ENCODE results near the gene CCNI2. TPM values are rescaled to one million over a fixed set of nuclear protein-coding genes. Genes with fewer than 3 reads are reported as not detected.

CCNI2 gene
- total and polyA plus RNA-seq, 9 of the 15 experiments (the other 6 are each of a cell fraction or from before 2014, with no cell fraction given), result 0.05 to 1.7 (median 0.81) TPM; not detected in 5

DNA sequence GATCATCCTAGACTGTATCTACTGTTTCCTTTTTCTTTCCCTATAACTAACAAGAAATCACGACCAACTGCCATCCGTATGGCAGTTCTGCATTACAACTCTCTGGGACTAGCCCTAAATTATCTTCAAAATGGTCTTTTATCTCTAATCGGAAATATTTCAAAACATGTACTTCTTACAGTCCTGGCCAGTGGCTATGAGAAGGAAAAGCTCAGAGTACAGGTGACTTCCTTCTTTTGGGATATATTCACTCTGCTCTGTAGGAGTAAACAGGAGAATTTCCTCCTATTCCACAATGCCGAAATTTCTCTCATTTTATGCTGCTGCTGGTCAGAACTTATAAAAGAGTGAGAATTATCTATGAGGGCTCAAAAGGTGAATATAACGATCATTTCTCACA lies 31.6 kb downstream of the CCNI2 start:
- Histone ChIP-seq H3K27me3 (ENCODE audit: control insufficient read depth in 2 of 2, insufficient read depth in 2 of 2, low read length in 2 of 2) (no peaks in the 10 kb centered on the region), H3K9me1 (ENCODE audit: control insufficient read depth, insufficient read depth, low read length) (no peaks in the 10 kb centered on the region), H3K36me3 (ENCODE audit: control insufficient read depth, insufficient read depth, low read length) (peaks cover 8% of the 10 kb centered on the region; the same call in 1 of the 3 replicates), H3K79me2 (ENCODE audit: control insufficient read depth, insufficient read depth, low read length) (peaks cover 45% of the 10 kb centered on the region), H3K9ac (ENCODE audit: insufficient read depth in 1 of 2, low read depth in 2 of 2, low read length in 2 of 2) (peak overlapping the region in 1 of 2 experiments; percentile 81; a peak in 2 of 4 replicates), H3K4me1 (replicated peaks in 1 of 2; ENCODE audit: control insufficient read depth in 2 of 2, insufficient read depth in 2 of 2, low read length in 2 of 2) (peaks cover 39 to 52% of the 10 kb centered on the region in 2 experiments), H3K27ac (ENCODE audit: extremely low read depth, low read depth, low read length) (peak overlapping the region; percentile 79; the same call in 2 of the 3 replicates), H3K9me3 (replicated peaks; ENCODE audit: control insufficient read depth, insufficient read depth, low read depth, low read length) (no peaks in the 10 kb centered on the region), H2AFZ (ENCODE audit: low read depth, low read length) (peak overlapping the region; percentile 84), H4K20me1 (replicated peaks; ENCODE audit: control insufficient read depth, insufficient read depth, low read length) (no peaks in the 10 kb centered on the region; the same call in 1 of the 2 replicates), H3K4me2 (ENCODE audit: insufficient read depth, low read length) (peak overlapping the region; percentile 84), H3K4me3 (no peak overlapping the region)
- BruUV-seq (replicated peaks), result no TSS peak
- CTCF ChIA-PET (ENCODE audit: low intra/inter-chr PET ratio), result no interaction called here
- 12% methylated on average over 5 of the region's 5 CpGs for WGBS (ENCODE audit: insufficient coverage, low coverage, missing lambda C conversion rate)
- in situ Hi-C loops (cut with MboI) (no loop called here), intact Hi-C loops (cut with micrococcal nuclease) (loop anchor here (2.0 kb wide), 1 partner anchor 42 kb away; no protein-coding TSS in a partner anchor)
- POLR2A ChIA-PET, result interaction anchor here (1.0 to 1.4 kb wide), 6 partner anchors 9 to 118 kb away, joined by 3 to 5 read pairs (median 4); no protein-coding TSS in a partner anchor
- no peak for TF ChIP-seq ZFPM2 (CRISPR knock-in tag; IDR thresholded peaks at IDR 0.05)
- TF ChIP-seq, protein P1, sequence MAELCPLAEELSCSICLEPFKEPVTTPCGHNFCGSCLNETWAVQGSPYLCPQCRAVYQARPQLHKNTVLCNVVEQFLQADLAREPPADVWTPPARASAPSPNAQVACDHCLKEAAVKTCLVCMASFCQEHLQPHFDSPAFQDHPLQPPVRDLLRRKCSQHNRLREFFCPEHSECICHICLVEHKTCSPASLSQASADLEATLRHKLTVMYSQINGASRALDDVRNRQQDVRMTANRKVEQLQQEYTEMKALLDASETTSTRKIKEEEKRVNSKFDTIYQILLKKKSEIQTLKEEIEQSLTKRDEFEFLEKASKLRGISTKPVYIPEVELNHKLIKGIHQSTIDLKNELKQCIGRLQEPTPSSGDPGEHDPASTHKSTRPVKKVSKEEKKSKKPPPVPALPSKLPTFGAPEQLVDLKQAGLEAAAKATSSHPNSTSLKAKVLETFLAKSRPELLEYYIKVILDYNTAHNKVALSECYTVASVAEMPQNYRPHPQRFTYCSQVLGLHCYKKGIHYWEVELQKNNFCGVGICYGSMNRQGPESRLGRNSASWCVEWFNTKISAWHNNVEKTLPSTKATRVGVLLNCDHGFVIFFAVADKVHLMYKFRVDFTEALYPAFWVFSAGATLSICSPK (IDR thresholded peaks at IDR 0.05; ENCODE audit: borderline replicate concordance), result no peak
- 0 out of 2 replicates have a peak, but pooled peaks have one; percentile 24 for TF ChIP-seq CTBP1 (IDR thresholded peaks at IDR 0.05; ENCODE audit: borderline replicate concordance)
- TF ChIP-seq, protein P2, sequence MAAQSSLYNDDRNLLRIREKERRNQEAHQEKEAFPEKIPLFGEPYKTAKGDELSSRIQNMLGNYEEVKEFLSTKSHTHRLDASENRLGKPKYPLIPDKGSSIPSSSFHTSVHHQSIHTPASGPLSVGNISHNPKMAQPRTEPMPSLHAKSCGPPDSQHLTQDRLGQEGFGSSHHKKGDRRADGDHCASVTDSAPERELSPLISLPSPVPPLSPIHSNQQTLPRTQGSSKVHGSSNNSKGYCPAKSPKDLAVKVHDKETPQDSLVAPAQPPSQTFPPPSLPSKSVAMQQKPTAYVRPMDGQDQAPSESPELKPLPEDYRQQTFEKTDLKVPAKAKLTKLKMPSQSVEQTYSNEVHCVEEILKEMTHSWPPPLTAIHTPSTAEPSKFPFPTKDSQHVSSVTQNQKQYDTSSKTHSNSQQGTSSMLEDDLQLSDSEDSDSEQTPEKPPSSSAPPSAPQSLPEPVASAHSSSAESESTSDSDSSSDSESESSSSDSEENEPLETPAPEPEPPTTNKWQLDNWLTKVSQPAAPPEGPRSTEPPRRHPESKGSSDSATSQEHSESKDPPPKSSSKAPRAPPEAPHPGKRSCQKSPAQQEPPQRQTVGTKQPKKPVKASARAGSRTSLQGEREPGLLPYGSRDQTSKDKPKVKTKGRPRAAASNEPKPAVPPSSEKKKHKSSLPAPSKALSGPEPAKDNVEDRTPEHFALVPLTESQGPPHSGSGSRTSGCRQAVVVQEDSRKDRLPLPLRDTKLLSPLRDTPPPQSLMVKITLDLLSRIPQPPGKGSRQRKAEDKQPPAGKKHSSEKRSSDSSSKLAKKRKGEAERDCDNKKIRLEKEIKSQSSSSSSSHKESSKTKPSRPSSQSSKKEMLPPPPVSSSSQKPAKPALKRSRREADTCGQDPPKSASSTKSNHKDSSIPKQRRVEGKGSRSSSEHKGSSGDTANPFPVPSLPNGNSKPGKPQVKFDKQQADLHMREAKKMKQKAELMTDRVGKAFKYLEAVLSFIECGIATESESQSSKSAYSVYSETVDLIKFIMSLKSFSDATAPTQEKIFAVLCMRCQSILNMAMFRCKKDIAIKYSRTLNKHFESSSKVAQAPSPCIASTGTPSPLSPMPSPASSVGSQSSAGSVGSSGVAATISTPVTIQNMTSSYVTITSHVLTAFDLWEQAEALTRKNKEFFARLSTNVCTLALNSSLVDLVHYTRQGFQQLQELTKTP (IDR thresholded peaks at IDR 0.05; ENCODE audit: low read depth in 1 of 2, partially characterized antibody in 2 of 2), result peak in 1 of 2 experiments; percentile 29
- no peak; the same call in 1 of the 2 replicates for TF ChIP-seq SMARCA4 (IDR thresholded peaks at IDR 0.05)
- TF ChIP-seq, protein P3, sequence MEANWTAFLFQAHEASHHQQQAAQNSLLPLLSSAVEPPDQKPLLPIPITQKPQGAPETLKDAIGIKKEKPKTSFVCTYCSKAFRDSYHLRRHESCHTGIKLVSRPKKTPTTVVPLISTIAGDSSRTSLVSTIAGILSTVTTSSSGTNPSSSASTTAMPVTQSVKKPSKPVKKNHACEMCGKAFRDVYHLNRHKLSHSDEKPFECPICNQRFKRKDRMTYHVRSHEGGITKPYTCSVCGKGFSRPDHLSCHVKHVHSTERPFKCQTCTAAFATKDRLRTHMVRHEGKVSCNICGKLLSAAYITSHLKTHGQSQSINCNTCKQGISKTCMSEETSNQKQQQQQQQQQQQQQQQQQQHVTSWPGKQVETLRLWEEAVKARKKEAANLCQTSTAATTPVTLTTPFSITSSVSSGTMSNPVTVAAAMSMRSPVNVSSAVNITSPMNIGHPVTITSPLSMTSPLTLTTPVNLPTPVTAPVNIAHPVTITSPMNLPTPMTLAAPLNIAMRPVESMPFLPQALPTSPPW (CRISPR knock-in tag; IDR thresholded peaks at IDR 0.05), result no peak
- TF ChIP-seq FOXK2 (conservative IDR thresholded peaks at IDR 0.05 in 1 of 2, IDR thresholded peaks at IDR 0.05 in 1 of 2; ENCODE audit: low read depth in 2 of 2), result 0 out of 4 replicates have a peak, but pooled peaks of 1 of the 2 experiments have one; percentile 28
- TF ChIP-seq SPI1 (IDR thresholded peaks at IDR 0.05; ENCODE audit: borderline replicate concordance, low read depth, low read length), result peak; percentile 54; the same call in 1 of the 2 replicates
- no peak for DNase-seq (ENCODE audit: extremely low read depth in 1 of 4, low spot score in 3 of 4)
- peak; percentile 6 for FAIRE-seq
- ATAC-seq, result no peak

Measured in K562 (cell line).